ENCODE measurements around the gene PRSS27. TPM values are rescaled to one million over a fixed set of nuclear protein-coding genes. Genes with fewer than 3 reads are reported as not detected.

The PRSS27 gene
- total and polyA plus RNA-seq, 12 donors = 0.11 to 0.75 (median 0.44) TPM; not detected in 1

DNA sequence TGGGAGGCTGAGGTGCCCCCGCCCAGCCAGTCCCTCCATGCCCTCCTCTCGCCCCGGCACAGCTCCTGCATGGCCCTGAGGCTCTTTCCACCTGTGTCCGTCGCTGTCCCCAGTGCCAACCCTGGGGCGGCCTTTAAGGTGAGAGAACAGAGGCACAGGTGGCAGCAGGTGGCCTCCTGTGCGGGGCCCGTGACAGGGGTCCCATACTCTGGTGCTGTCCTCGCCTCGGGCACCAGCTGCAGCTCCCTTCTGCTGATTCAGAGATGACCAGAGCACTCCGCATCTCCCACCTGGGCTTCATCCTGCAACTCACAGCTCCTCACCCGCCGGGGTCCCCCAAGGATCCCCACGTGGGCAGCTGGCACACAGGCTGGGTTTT lies 8.0 kb downstream of the PRSS27 start:
- DNase-seq (no peak), ATAC-seq (no peak)
- 79 to 85% methylated on average over 14 of the region's 14 CpGs for WGBS, 2 donors
- Histone ChIP-seq H3K4me3 (no peak overlapping the region), H3K27ac (no peak overlapping the region), H3K36me3 (peaks cover 0 to 31% (median 14%) of the 10 kb centered on the region in 9 donors), H3K9me3 (no peaks in the 10 kb centered on the region), H3K4me1 (peaks cover 0 to 14% (median 7%) of the 10 kb centered on the region in 9 donors), H3K27me3 (no peaks in the 10 kb centered on the region)
- no peak for TF ChIP-seq CTCF (IDR thresholded peaks at IDR 0.05)
- intact Hi-C loops (cut with DNase I) = no loop called here

DNA sequence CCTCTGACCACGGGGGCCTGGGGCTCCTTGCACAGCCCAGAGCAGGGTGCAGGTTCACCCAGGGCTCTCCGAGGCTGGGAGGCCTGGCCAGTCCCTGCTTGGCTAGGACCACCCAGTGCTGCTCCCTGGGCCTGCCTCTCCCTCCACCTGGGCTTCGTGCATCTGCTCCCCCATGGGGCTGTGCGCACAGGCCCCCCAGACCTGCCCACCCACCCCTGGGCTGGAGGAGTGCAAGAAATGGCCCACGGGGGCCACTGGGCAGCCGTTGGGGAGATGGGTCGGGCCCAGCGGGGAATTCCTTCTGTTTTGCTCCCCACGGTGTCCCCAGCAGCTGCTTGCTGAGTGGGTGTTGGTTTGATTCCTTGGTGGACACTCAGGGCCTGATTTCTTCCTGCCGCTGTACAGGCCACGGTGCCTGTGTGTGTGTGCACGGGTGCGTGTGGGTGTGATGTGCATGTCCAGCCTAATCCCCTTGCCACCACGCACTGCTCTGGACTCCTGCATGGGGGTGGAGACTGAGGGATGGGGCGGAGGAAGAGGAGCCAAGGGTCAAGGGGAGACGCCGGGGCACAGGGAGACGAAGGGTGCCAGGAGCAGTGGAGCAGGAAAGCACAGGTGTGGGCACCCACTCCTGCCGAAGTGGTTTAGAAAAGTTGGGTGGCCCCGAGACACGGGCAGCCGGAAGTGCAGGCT lies 8.5 kb downstream of the PRSS27 start:
- Histone ChIP-seq H3K9me3 (no peaks in the 10 kb centered on the region), H3K4me3 (no peak overlapping the region), H3K27ac (no peak overlapping the region), H3K27me3 (no peaks in the 10 kb centered on the region), H3K36me3 (peaks cover 0 to 37% (median 14%) of the 10 kb centered on the region in 9 donors), H3K4me1 (peaks cover 0 to 14% (median 7%) of the 10 kb centered on the region in 9 donors)
- no peak for DNase-seq
- no peak for TF ChIP-seq CTCF (IDR thresholded peaks at IDR 0.05)
- 64 to 72% methylated on average over 22 of the region's 22 CpGs for WGBS, 2 donors
- ATAC-seq = no peak
- intact Hi-C loops (cut with DNase I) = no loop called here

DNA sequence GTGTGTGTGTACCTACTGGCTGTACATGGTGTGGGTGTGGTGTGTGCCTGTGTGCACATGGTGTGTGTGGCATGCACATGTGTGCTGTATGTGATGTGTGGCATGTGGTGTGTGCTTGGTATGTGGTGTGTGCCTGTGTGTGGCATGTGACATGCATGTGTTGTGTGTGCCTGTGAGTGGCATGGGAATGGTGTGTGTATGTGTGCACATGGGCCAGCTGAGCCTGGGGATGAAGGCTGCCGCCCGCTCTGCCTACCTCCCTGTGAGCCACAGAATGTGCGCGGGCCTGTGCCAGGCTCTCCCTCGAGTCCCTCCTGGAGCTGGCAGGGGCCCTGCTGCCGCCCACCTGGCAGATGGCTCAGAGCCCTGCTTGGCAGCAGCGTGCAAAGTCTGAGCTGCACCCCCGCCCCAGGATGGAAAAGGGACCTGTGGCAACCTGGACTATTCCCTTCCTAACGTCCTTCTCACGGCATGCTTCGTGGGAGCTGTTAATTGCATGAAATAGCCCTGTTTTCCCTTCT lies 9.3 kb downstream of the PRSS27 start:
- no peak for TF ChIP-seq CTCF (IDR thresholded peaks at IDR 0.05)
- intact Hi-C loops (cut with DNase I) = no loop called here
- no peak for DNase-seq
- ATAC-seq = no peak
- Histone ChIP-seq H3K9me3 (no peaks in the 10 kb centered on the region), H3K27ac (no peak overlapping the region), H3K4me1 (peaks cover 0 to 8% (median 6%) of the 10 kb centered on the region in 9 donors), H3K27me3 (no peaks in the 10 kb centered on the region), H3K36me3 (peaks cover 0 to 44% (median 14%) of the 10 kb centered on the region in 9 donors), H3K4me3 (no peak overlapping the region)
- 71 to 76% methylated on average over 11 of the region's 11 CpGs for WGBS, 2 donors

- H3K27ac ChIP-seq = no peak overlapping the region
- no peak for TF ChIP-seq CTCF (IDR thresholded peaks at IDR 0.05)
- intact Hi-C loops (cut with DNase I) = no loop called here
- H3K9me3 ChIP-seq = no peaks in the 10 kb centered on the region
- no peak for DNase-seq
- 88% methylated on average over 20 of the region's 20 CpGs for WGBS, 2 donors
- no peaks in the 10 kb centered on the region for H3K27me3 ChIP-seq
- H3K4me1 ChIP-seq = peaks cover 0 to 2% (median 0%) of the 10 kb centered on the region in 9 donors
- ATAC-seq = no peak
- H3K4me3 ChIP-seq = no peak overlapping the region
- peaks cover 0 to 50% (median 14%) of the 10 kb centered on the region in 9 donors for H3K36me3 ChIP-seq
Observed at GRCh38 chr16:2710021-2710710, 9.9 kb downstream of the PRSS27 start.

Measured in heart right ventricle (tissue), 16 donors.